ENCODE measurements around the gene WIZ. TPM values are rescaled to one million over a fixed set of nuclear protein-coding genes. Genes with fewer than 3 reads are reported as not detected.

Gene WIZ
- polyA plus RNA-seq, 1 experiment, result 5.8 TPM

DNA sequence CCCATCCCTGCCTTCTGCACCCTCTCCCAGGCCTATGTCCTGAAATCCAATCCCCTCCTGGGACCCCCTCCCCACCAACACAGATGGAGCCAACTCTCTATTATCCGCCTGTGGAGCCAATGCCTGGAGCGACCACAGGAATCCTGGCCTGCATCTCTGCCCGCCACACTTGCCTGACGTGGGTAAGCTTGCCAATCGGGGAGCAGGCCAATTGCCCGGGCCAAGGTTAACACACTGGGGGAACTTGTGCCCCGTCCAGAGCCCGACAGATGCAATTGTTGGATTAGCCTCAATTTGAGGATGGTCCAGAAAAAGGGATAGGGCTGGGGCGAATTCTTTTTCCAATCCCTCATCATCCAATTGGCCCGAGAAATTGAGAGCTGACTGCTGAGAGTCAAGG is 5.9 kb downstream of the WIZ start:
- no peaks in the 10 kb centered on the region for H3K27me3 ChIP-seq (ENCODE audit: control insufficient read depth, insufficient read depth, low read length)
- ChIA-PET POLR2A (no interaction called here), CTCF (no interaction called here)
- DNase-seq (ENCODE audit: low read depth, low spot score), result no peak
- no peak overlapping the region for H3K27ac ChIP-seq (ENCODE audit: low read depth, low read length)
- no peaks in the 10 kb centered on the region for H3K9me3 ChIP-seq (ENCODE audit: control insufficient read depth, insufficient read depth, low read length)
- TF ChIP-seq, protein P1, sequence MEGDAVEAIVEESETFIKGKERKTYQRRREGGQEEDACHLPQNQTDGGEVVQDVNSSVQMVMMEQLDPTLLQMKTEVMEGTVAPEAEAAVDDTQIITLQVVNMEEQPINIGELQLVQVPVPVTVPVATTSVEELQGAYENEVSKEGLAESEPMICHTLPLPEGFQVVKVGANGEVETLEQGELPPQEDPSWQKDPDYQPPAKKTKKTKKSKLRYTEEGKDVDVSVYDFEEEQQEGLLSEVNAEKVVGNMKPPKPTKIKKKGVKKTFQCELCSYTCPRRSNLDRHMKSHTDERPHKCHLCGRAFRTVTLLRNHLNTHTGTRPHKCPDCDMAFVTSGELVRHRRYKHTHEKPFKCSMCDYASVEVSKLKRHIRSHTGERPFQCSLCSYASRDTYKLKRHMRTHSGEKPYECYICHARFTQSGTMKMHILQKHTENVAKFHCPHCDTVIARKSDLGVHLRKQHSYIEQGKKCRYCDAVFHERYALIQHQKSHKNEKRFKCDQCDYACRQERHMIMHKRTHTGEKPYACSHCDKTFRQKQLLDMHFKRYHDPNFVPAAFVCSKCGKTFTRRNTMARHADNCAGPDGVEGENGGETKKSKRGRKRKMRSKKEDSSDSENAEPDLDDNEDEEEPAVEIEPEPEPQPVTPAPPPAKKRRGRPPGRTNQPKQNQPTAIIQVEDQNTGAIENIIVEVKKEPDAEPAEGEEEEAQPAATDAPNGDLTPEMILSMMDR (IDR thresholded peaks at IDR 0.05; ENCODE audit: low read depth, low read length), result no peak
- H3K4me3 ChIP-seq (ENCODE audit: low read depth, low read length), result no peak overlapping the region

DNA sequence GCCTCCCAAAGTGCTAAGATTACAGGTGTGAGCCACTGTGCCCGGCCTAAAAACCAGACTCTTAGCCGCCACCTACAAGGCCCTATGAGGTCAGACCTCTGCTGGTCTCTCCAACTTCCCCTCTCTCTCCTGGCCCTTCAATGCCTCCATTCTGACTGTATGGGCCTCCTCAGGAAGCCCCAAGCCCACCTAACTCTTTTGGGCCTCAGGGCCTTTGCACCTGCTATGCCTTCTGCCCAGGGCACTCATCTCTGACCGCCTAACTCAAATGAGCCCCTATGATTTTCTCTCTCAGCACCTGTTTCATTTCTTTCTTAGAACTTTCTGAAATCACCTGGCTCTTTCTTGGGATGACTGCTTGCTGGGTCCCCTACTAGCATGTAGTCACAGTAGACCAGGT is 6.4 kb downstream of the WIZ start:
- DNase-seq (ENCODE audit: low read depth, low spot score), result no peak
- Histone ChIP-seq H3K27me3 (ENCODE audit: control insufficient read depth, insufficient read depth, low read length) (no peaks in the 10 kb centered on the region), H3K4me3 (ENCODE audit: low read depth, low read length) (no peak overlapping the region), H3K9me3 (ENCODE audit: control insufficient read depth, insufficient read depth, low read length) (no peaks in the 10 kb centered on the region), H3K27ac (ENCODE audit: low read depth, low read length) (no peak overlapping the region)
- TF ChIP-seq, protein P1 (IDR thresholded peaks at IDR 0.05; ENCODE audit: low read depth, low read length), result no peak
- CTCF ChIA-PET, result no interaction called here
- POLR2A ChIA-PET, result no interaction called here

DNA sequence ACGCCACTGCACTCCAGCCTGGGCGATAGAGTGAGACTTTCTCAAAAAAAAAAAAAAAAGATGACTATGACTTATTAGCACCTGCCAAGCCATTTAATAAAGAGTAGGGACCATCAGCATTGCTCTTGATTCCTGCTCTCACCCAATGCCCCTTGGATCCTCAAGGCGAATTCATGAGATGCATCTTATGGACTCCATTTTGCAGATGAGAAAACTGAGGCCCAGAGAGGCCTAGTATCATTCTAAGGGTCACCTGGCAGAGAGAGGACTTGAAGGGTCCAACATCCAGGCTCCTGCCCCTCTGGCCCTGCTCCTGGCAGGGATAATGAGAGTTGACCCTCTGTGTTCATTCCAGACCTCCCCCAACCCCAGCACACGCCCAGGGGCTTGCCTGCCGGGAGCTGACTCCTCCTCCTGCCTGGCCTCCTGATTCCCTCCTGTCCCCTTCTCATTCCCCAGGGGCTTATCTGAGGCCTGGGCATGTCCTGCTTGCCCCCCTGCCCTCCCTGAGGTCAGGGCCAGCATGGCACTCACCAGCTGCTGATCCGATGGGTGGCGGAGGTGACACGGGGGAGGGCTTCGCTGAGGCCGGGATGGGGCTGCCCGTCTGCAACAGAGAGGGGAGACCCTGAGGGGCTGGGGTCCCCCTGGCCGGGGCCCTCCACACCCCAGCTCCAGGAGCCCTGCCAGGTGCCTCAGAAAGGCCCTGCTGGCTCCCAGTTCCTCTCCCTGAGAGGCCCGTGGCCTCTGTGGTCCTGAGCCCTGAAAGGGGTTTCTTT is 7.4 kb downstream of the WIZ start:
- no peaks in the 10 kb centered on the region for H3K27me3 ChIP-seq (ENCODE audit: control insufficient read depth, insufficient read depth, low read length)
- POLR2A ChIA-PET, result no interaction called here
- TF ChIP-seq, protein P1 (IDR thresholded peaks at IDR 0.05; ENCODE audit: low read depth, low read length), result no peak
- CTCF ChIA-PET, result no interaction called here
- no peak overlapping the region for H3K27ac ChIP-seq (ENCODE audit: low read depth, low read length)
- DNase-seq (ENCODE audit: low read depth, low spot score), result no peak
- no peaks in the 10 kb centered on the region for H3K9me3 ChIP-seq (ENCODE audit: control insufficient read depth, insufficient read depth, low read length)
- no peak overlapping the region for H3K4me3 ChIP-seq (ENCODE audit: low read depth, low read length)

DNA sequence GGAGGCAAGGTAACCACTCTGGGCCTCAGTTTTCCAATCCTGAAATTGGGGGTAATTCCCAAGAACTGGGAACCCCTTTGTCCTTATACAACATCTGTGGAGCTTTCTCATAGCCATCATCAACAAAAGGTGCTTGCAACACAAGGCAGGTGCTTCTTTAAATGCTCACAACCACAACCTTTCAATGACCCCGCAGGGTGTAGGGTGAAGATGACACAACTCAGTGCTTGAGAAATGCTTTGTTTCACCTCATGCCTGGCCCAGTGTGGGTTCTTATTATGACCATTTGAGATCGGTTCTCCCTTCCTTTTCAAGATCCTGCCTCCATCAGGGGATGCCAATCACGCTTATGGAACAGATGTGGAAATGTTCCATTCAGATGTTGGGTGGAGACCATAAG is 8.4 kb downstream of the WIZ start:
- POLR2A ChIA-PET, result no interaction called here
- Histone ChIP-seq H3K27me3 (ENCODE audit: control insufficient read depth, insufficient read depth, low read length) (no peaks in the 10 kb centered on the region), H3K27ac (ENCODE audit: low read depth, low read length) (no peak overlapping the region), H3K4me3 (ENCODE audit: low read depth, low read length) (no peak overlapping the region), H3K9me3 (ENCODE audit: control insufficient read depth, insufficient read depth, low read length) (no peaks in the 10 kb centered on the region; the same call in 1 of the 2 replicates)
- CTCF ChIA-PET, result no interaction called here
- DNase-seq (ENCODE audit: low read depth, low spot score), result no peak
- TF ChIP-seq, protein P1 (IDR thresholded peaks at IDR 0.05; ENCODE audit: low read depth, low read length), result no peak

DNA sequence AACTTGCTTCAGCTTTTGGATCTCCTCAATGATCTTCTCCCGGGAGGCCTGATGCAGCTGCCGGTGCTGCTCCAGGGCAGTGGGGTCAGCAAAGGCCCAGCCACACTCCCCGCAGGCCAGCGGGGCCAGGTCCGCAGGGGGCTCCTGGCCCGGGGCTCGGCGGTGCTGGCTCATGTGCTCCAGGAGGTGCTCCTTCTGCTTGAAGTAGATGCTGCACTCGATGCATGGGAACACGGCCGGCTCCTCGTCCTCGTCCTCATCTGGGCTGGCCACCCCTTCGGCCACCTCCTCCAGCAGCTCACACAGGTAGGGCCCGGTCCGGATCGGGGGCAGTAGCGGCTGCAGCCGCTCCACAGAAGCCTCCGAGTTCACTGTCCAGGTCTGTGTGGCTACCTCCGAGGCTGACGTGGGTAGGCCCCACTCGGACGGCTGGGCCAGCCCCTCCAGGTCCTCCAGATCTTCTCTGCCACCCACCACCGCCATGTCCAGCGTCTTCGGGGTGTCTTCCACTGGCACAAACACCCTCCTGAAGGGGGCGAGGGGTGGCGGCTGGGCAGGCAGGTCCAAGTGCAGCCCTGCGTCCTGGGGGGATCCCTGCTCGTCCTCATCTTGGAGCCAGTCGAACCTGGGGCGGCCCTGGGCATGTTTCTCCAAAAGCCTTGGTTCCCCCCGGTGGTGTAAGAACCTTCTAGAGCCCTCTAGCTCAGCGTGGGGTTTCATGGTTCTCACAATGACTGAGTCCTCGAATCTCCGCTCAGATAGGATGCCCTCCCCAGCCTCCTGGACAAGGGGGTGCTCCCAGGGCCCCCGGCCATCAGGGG is 9.7 kb downstream of the WIZ start:
- Histone ChIP-seq H3K27me3 (ENCODE audit: control insufficient read depth, insufficient read depth, low read length) (no peaks in the 10 kb centered on the region), H3K4me3 (ENCODE audit: low read depth, low read length) (no peak overlapping the region), H3K27ac (ENCODE audit: low read depth, low read length) (no peak overlapping the region), H3K9me3 (ENCODE audit: control insufficient read depth, insufficient read depth, low read length) (no peaks in the 10 kb centered on the region; the same call in 1 of the 2 replicates)
- no peak for DNase-seq (ENCODE audit: low read depth, low spot score)
- CTCF ChIA-PET, result no interaction called here
- TF ChIP-seq, protein P1 (IDR thresholded peaks at IDR 0.05; ENCODE audit: low read depth, low read length), result no peak
- POLR2A ChIA-PET, result interaction anchor here (1.7 kb wide), 1 partner anchor 21 kb away, joined by 5 read pairs; the partner anchor contains the start of gene AKAP8L

All from AG04450 (cell line).